ENCODE results near the gene CDK5R2.

CDK5R2 gene

GRCh38 chr2:218961229-218961628 is 1.8 kb downstream of the CDK5R2 start:
- POLR2A ChIA-PET = no interaction called here
- CTCF ChIA-PET = interaction anchor here (15.3 kb wide), 1 partner anchor 18 kb away, joined by 92 read pairs; no protein-coding TSS in a partner anchor
- DNase-seq (ENCODE audit: extremely low spot score) = no peak
- no peak for TF ChIP-seq CTCF (IDR thresholded peaks at IDR 0.05; ENCODE audit: control extremely low read depth, extremely low read depth, low read depth, missing control alignments)

DNA sequence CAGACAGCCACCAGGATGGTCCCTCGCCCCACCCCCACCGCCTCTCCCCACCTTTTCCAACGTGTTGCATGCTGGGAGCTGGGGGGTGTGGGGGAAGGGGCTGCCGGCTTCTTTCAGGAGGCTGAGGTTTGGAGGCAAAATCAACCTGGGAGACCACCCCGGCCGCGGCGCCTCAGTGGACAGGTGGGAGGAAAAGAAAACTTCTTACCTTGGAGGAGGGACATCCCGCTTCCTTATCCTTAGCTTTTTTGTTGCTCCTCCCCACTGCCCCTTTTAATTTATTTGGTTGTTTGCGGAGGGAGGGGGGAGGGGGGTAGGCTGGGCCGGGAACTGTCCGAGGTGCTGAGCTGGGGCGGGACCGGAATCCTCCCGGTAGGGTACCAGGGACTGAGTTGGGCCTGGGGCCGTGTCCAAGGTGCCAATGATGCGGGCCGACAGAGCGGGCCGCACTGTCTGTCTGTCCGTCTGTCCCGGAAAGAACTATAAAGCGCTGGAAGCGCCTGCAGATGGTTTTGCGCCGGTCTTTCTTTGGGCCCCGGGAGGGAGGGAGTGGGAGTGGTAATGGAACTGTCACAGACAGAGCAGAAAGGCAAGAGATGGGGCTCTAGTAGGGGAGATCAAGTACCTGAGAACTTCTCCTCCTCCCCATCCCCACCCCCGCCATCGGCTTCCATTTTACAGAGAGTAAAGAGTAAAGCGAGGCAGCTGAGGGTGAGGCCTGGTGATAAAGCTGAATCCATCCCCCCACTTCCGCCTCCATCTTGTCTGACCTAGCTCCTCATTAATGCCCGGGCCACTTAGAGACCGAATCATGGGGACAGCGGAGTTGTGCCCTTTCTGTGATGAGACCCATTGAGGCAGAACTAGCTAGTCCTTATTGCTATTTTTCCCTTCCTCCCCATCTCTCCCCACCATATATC is 2.4 kb downstream of the CDK5R2 start:
- POLR2A ChIA-PET = no interaction called here
- TF ChIP-seq CTCF (IDR thresholded peaks at IDR 0.05; ENCODE audit: control extremely low read depth, extremely low read depth, low read depth, missing control alignments) = no peak
- peak; percentile 37 for DNase-seq (ENCODE audit: extremely low spot score)
- CTCF ChIA-PET = interaction anchor here (15.3 kb wide), 1 partner anchor 17 kb away, joined by 92 read pairs; no protein-coding TSS in a partner anchor

- ChIA-PET CTCF (interaction anchor here (15.3 kb wide), 1 partner anchor 16 kb away, joined by 92 read pairs; no protein-coding TSS in a partner anchor), POLR2A (no interaction called here)
- DNase-seq (ENCODE audit: extremely low spot score) = no peak
- no peak for TF ChIP-seq CTCF (IDR thresholded peaks at IDR 0.05; ENCODE audit: control extremely low read depth, extremely low read depth, low read depth, missing control alignments)
Observed at GRCh38 chr2:218962859-218963492, 3.5 kb downstream of the CDK5R2 start.

DNA sequence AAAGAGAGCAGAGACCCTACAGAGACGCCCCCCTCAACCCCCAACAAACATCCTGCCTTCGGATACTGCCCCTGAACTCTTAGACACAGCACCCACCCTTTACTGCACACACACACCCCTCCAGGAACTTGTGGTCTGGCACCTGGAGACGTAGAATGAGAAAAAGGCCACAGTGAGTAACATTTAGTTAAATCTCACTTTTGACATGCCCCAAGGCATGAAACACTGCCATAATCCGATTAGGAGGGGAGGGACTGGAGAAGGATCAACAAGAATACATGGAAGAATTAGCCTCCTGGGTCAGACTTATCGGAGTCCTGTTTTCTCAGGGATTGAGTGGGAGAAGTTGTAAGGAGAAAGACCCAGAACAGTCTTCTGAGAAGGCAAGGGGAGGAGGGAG is 4.1 kb downstream of the CDK5R2 start:
- POLR2A ChIA-PET = no interaction called here
- CTCF ChIA-PET = interaction anchor here (15.3 kb wide), 1 partner anchor 16 kb away, joined by 92 read pairs; no protein-coding TSS in a partner anchor
- DNase-seq (ENCODE audit: extremely low spot score) = no peak
- no peak for TF ChIP-seq CTCF (IDR thresholded peaks at IDR 0.05; ENCODE audit: control extremely low read depth, extremely low read depth, low read depth, missing control alignments)

DNA sequence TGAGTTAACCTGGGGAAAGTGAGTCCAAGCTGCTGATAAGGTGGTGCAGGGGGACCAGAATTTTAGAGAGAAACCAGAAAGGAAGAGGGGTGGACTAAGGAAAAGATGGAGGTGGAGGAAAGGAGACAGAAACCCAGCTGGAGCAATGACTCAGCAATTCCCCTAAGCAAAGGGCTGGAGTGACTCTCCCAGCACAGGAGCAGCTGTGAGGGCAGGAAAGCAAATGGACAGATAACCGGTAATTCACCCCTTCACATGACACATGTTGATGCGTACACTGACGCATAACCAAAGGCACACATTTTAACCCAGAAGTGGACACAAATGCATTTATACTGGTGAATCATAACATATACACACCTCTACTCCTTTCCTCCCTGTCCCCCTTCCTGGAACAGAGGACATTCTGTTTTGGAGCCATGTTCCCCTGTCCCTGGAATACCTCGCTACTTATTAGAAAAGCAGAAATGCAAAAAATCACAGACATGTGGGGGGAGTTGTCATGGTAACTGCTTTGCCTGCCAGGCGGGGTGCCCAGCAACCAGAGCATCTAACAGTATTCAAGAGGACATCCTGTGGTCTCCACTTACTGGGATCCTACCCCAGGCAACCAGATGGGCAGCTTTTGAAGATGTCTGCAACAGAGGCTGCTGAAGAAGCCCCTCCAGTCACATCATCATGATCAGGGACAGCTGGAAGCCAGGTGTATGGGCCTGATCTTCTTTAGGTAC is 4.7 kb downstream of the CDK5R2 start:
- no peak for TF ChIP-seq CTCF (IDR thresholded peaks at IDR 0.05; ENCODE audit: control extremely low read depth, extremely low read depth, low read depth, missing control alignments)
- ChIA-PET POLR2A (no interaction called here), CTCF (interaction anchor here (1.3 to 15.3 kb wide), 3 partner anchors 15 to 32 kb away, joined by 3 to 92 read pairs (median 3); no protein-coding TSS in a partner anchor)
- DNase-seq (ENCODE audit: extremely low spot score) = no peak

DNA sequence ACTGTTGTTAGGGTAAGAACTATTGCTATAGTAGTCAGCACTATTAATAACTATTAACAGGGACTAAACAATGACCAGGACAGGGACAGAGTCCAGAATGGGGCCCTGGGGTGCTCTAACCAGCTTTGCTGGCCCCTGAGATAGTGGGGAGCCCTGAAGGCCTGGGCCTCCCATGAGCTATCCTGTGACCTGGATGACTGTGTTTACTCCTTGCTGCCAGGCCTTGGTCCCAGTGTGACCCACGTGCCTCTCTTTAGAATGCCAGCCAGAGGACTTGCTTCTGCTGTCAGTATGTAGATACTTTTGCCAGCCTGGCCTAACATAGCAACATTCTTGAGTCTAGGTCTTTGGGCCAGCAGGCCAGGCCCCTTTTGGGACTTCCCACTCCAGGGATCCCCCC is 11.4 kb downstream of the CDK5R2 start:
- no peak for DNase-seq (ENCODE audit: extremely low spot score)
- ChIA-PET CTCF (interaction anchor here (1.9 kb wide), 1 partner anchor 9 kb away, joined by 11 read pairs; no protein-coding TSS in a partner anchor), POLR2A (no interaction called here)
- TF ChIP-seq CTCF (IDR thresholded peaks at IDR 0.05; ENCODE audit: control extremely low read depth, extremely low read depth, low read depth, missing control alignments) = no peak

Measured in GM10248 (cell line).